ENCODE measurements around the gene DCAKD. TPM values are rescaled to one million over a fixed set of nuclear protein-coding genes. Genes with fewer than 3 reads are reported as not detected.

The DCAKD gene
- total and polyA plus RNA-seq, 2 of the 8 experiments (the other 6 are each of a cell fraction or from before 2014, with no cell fraction given) = 35.6 to 52.9 TPM

DNA sequence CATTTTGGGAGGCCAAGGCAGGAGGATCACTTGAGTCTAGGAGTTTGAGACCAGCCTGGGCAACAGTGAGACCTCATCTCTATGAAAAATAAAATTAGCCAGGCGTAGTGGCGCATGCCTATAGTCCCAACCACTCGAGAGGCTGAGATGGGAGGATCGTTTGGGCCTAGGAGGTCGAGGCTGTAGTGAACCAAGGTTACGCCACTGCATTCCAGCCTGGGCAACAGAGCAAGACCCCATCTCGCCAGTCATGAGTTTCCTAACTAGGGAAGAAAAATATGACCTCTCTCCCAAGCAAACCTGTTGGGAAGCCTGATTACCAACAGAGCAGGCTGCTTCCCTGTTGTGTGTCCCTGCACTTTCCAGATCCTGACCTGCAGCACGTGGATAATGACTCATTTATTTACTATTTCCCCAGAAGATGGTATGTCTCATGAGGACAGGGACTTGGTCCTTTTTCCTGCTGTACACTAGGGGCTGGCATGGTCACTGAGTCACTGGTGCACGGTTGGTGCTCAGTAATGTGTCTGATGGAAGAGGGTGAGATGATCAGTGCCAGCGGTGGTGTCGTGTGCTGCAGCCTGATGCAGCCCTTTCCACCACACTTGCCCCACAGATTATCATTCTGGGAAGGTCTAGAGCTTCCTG lies 40.5 kb upstream of the DCAKD start:
- Histone ChIP-seq H2BK12ac (ENCODE audit: low read depth, low read length) (no peak overlapping the region), H3K27ac (ENCODE audit: low read depth, low read length) (no peak overlapping the region), H2BK5ac (ENCODE audit: low read depth, low read length) (0 out of 2 replicates have a peak overlapping the region, but pooled peaks have one; percentile 8), H2BK120ac (replicated peaks; ENCODE audit: low read depth, low read length) (no peak overlapping the region), H3K14ac (ENCODE audit: insufficient read length) (no peak overlapping the region), H2AFZ (ENCODE audit: low read length) (no peak overlapping the region), H3K9ac (replicated peaks in 1 of 4; ENCODE audit: extremely low read depth in 1 of 4, low read depth in 3 of 4, low read length in 3 of 4) (no peak overlapping the region), H2BK15ac (ENCODE audit: low read length) (no peak overlapping the region), H2AK5ac (ENCODE audit: low read depth, low read length) (no peak overlapping the region), H3K27me3 (replicated peaks in 1 of 4; ENCODE audit: control insufficient read depth in 3 of 4, extremely low read depth in 1 of 4, insufficient read depth in 3 of 4, low read length in 3 of 4) (no peaks in the 10 kb centered on the region), H3K23ac (ENCODE audit: insufficient read length) (no peak overlapping the region), H3K4me3 (ENCODE audit: extremely low read depth in 1 of 4, insufficient read depth in 2 of 4, low read depth in 3 of 4, low read length in 4 of 4) (no peak overlapping the region), H3K4ac (replicated peaks; ENCODE audit: insufficient read length, low read depth, low read length) (no peak overlapping the region), H3K79me1 (ENCODE audit: low read depth, low read length) (no peaks in the 10 kb centered on the region; the same call in 1 of the 2 replicates), H3K23me2 (ENCODE audit: low read depth, low read length) (no peaks in the 10 kb centered on the region; the same call in 1 of the 2 replicates), H3K79me2 (ENCODE audit: control insufficient read depth in 1 of 2, insufficient read depth in 2 of 2, low read length in 2 of 2) (no peaks in the 10 kb centered on the region), H3K56ac (replicated peaks; ENCODE audit: insufficient read length, low read depth, low read length) (no peak overlapping the region), H4K91ac (replicated peaks; ENCODE audit: insufficient read length, low read length) (no peak overlapping the region), H3K9me3 (ENCODE audit: insufficient read depth in 2 of 2, low read depth in 1 of 2, low read length in 1 of 2) (no peaks in the 10 kb centered on the region), H3K18ac (ENCODE audit: extremely low read depth, low read length) (no peak overlapping the region), H3K4me2 (ENCODE audit: insufficient read depth in 1 of 2, low read depth in 2 of 2, low read length in 2 of 2) (no peak overlapping the region), H3K4me1 (replicated peaks in 1 of 4; ENCODE audit: control insufficient read depth in 3 of 4, insufficient read depth in 4 of 4, low read length in 3 of 4) (peaks cover 0 to 7% (median 0%) of the 10 kb centered on the region in 4 experiments; a peak in 3 of 7 replicates), H3K36me3 (ENCODE audit: control insufficient read depth in 2 of 4, insufficient read depth in 4 of 4, low read length in 3 of 4) (peaks cover 23 to 68% (median 59%) of the 10 kb centered on the region in 4 experiments), H4K20me1 (replicated peaks in 1 of 2; ENCODE audit: control insufficient read depth in 1 of 2, insufficient read depth in 2 of 2, low read length in 2 of 2) (peaks cover 0 to 15% of the 10 kb centered on the region in 2 experiments), H2BK20ac (ENCODE audit: low read length) (no peak overlapping the region), H4K8ac (ENCODE audit: extremely low read depth, insufficient read depth, low read length) (peak overlapping the region; percentile 57; the same call in 1 of the 2 replicates), H4K5ac (ENCODE audit: insufficient read length, low read depth, low read length) (no peak overlapping the region)
- POLR2A ChIA-PET (ENCODE audit: partially characterized antibody) = interaction anchor here (0.6 kb wide), 1 partner anchor 295 kb away, joined by 4 read pairs; no protein-coding TSS in a partner anchor
- FAIRE-seq (no peak), DNase-seq (ENCODE audit: low read depth in 1 of 2, low spot score in 2 of 2) (no peak)
- TF ChIP-seq RFX5 (IDR thresholded peaks at IDR 0.05; ENCODE audit: borderline replicate concordance, low read depth, low read length) (no peak), CBX5 (IDR thresholded peaks at IDR 0.05; ENCODE audit: low read depth, low read length) (no peak), RXRA (IDR thresholded peaks at IDR 0.05; ENCODE audit: insufficient read depth, low read depth, low read length) (no peak)
- 92% methylated on average over 11 of the region's 11 CpGs; no CpG with 5 or more reads in 1 of the 2 experiments for WGBS, 2 experiments (ENCODE audit: extremely low coverage in 1 of 2, insufficient coverage in 1 of 2, insufficient read length in 1 of 2, insufficient replicate concordance in 2 of 2, low coverage in 1 of 2, low lambda C conversion rate in 2 of 2, missing lambda C conversion rate in 1 of 2)
- CTCF ChIA-PET (ENCODE audit: partially characterized antibody) = interaction anchor here (1.0 to 3.2 kb wide), 2 partner anchors 11 to 43 kb away, joined by 3 to 9 read pairs; no protein-coding TSS in a partner anchor
